ENCODE data around the gene GRM7. TPM values are rescaled to one million over a fixed set of nuclear protein-coding genes. Genes with fewer than 3 reads are reported as not detected.

The GRM7 gene
- total and polyA plus RNA-seq, 4 donors, result 0.20 to 1.3 (median 0.80) TPM

- no peak for TF ChIP-seq CTCF (IDR thresholded peaks at IDR 0.05; ENCODE audit: control extremely low read depth, extremely low read depth)
- H3K36me3 ChIP-seq (ENCODE audit: control insufficient read depth in 4 of 4, insufficient read depth in 4 of 4, low read length in 4 of 4), result no peaks in the 10 kb centered on the region
- H3K9me3 ChIP-seq (ENCODE audit: control insufficient read depth in 4 of 4, insufficient read depth in 3 of 4, low read length in 3 of 4), result no peaks in the 10 kb centered on the region
- ATAC-seq (ENCODE audit: insufficient read depth, low FRiP score), result no peak
- H3K4me1 ChIP-seq (ENCODE audit: control insufficient read depth in 5 of 5, insufficient read depth in 5 of 5, low read length in 5 of 5), result peaks cover 0 to 7% (median 0%) of the 10 kb centered on the region in 5 donors
- DNase-seq, result no peak
- no peaks in the 10 kb centered on the region for H3K27me3 ChIP-seq (ENCODE audit: control insufficient read depth in 3 of 3, insufficient read depth in 3 of 3, low read length in 2 of 3)
- H3K9ac ChIP-seq (ENCODE audit: insufficient read depth in 1 of 2, low read length in 2 of 2), result no peak overlapping the region
- no peak overlapping the region for H3K27ac ChIP-seq (ENCODE audit: low read depth in 1 of 2, low read length in 1 of 2)
- 71 to 73% methylated on average over 1 of the region's 1 CpG for WGBS, 2 donors
- no peak overlapping the region for H3K4me3 ChIP-seq
Measured at GRCh38 chr3:7615043-7615442, 754.1 kb downstream of the GRM7 start.

- no peak for TF ChIP-seq CTCF (IDR thresholded peaks at IDR 0.05; ENCODE audit: control extremely low read depth, extremely low read depth)
- Histone ChIP-seq H3K27me3 (ENCODE audit: control insufficient read depth in 3 of 3, insufficient read depth in 3 of 3, low read length in 2 of 3) (no peaks in the 10 kb centered on the region), H3K36me3 (ENCODE audit: control insufficient read depth in 4 of 4, insufficient read depth in 4 of 4, low read length in 4 of 4) (no peaks in the 10 kb centered on the region), H3K4me1 (ENCODE audit: control insufficient read depth in 5 of 5, insufficient read depth in 5 of 5, low read length in 5 of 5) (no peaks in the 10 kb centered on the region), H3K9me3 (ENCODE audit: control insufficient read depth in 4 of 4, insufficient read depth in 3 of 4, low read length in 3 of 4) (no peaks in the 10 kb centered on the region), H3K9ac (ENCODE audit: insufficient read depth in 1 of 2, low read length in 2 of 2) (no peak overlapping the region), H3K27ac (ENCODE audit: low read depth in 1 of 2, low read length in 1 of 2) (no peak overlapping the region), H3K4me3 (no peak overlapping the region)
- ATAC-seq (ENCODE audit: insufficient read depth, low FRiP score), result no peak
- WGBS, 2 donors, result 53 to 73% methylated on average over 2 of the region's 2 CpGs
- no peak for DNase-seq
Measured at GRCh38 chr3:7618606-7619005, 757.7 kb downstream of the GRM7 start.

- Histone ChIP-seq H3K27me3 (ENCODE audit: control insufficient read depth in 3 of 3, insufficient read depth in 3 of 3, low read length in 2 of 3) (no peaks in the 10 kb centered on the region), H3K36me3 (ENCODE audit: control insufficient read depth in 4 of 4, insufficient read depth in 4 of 4, low read length in 4 of 4) (no peaks in the 10 kb centered on the region), H3K9ac (ENCODE audit: insufficient read depth in 1 of 2, low read length in 2 of 2) (no peak overlapping the region), H3K27ac (ENCODE audit: low read depth in 1 of 2, low read length in 1 of 2) (no peak overlapping the region), H3K9me3 (ENCODE audit: control insufficient read depth in 4 of 4, insufficient read depth in 3 of 4, low read length in 3 of 4) (no peaks in the 10 kb centered on the region), H3K4me3 (no peak overlapping the region), H3K4me1 (ENCODE audit: control insufficient read depth in 5 of 5, insufficient read depth in 5 of 5, low read length in 5 of 5) (no peaks in the 10 kb centered on the region)
- no peak for ATAC-seq (ENCODE audit: insufficient read depth, low FRiP score)
- 90 to 100% methylated on average over 1 of the region's 1 CpG for WGBS, 2 donors
- DNase-seq, result no peak
- no peak for TF ChIP-seq CTCF (IDR thresholded peaks at IDR 0.05; ENCODE audit: control extremely low read depth, extremely low read depth)
Measured at GRCh38 chr3:7620401-7620800, 759.5 kb downstream of the GRM7 start.

- no peak for DNase-seq
Measured at GRCh38 chr3:7621046-7621630, 760.2 kb downstream of the GRM7 start.

More at GRCh38 chr3:7621046-7621630, 760.2 kb downstream of the GRM7 start:
- Histone ChIP-seq H3K4me3 (no peak overlapping the region), H3K36me3 (ENCODE audit: control insufficient read depth in 4 of 4, insufficient read depth in 4 of 4, low read length in 4 of 4) (no peaks in the 10 kb centered on the region), H3K4me1 (ENCODE audit: control insufficient read depth in 5 of 5, insufficient read depth in 5 of 5, low read length in 5 of 5) (no peaks in the 10 kb centered on the region), H3K9ac (ENCODE audit: insufficient read depth in 1 of 2, low read length in 2 of 2) (no peak overlapping the region), H3K27me3 (ENCODE audit: control insufficient read depth in 3 of 3, insufficient read depth in 3 of 3, low read length in 2 of 3) (no peaks in the 10 kb centered on the region), H3K27ac (ENCODE audit: low read depth in 1 of 2, low read length in 1 of 2) (no peak overlapping the region), H3K9me3 (ENCODE audit: control insufficient read depth in 4 of 4, insufficient read depth in 3 of 4, low read length in 3 of 4) (no peaks in the 10 kb centered on the region)
- no peak for TF ChIP-seq CTCF (IDR thresholded peaks at IDR 0.05; ENCODE audit: control extremely low read depth, extremely low read depth)
- WGBS, 2 donors, result 86 to 90% methylated on average over 7 of the region's 7 CpGs
- ATAC-seq (ENCODE audit: insufficient read depth, low FRiP score), result no peak

Measured in lung (tissue), 12 donors.